MCF 10A (cell line): ENCODE measurements around the gene RAB31. TPM values are rescaled to one million over a fixed set of nuclear protein-coding genes. Genes with fewer than 3 reads are reported as not detected.

Experiments
- BruUV-seq: library from RNA; stranded (reverse); fragments of 400-500 nt; replicated peaks from 2 replicates; lab custom pipeline; 2021; lab: Mats Ljungman, UMichigan
- CTCF ChIA-PET: fragments of 300-600 bp; sonication (Branson Sonifier 250); formaldehyde crosslinking; extraction: SDS; loops from one replicate; lab custom pipeline; 2021; ENCODE audit warnings: antibody characterized with exemption, inconsistent platforms; lab: Yijun Ruan, JAX
- POLR2A ChIA-PET: fragments of 300-600, 350-650 bp; sonication (Branson Sonifier 250); formaldehyde crosslinking; extraction: SDS; loops from one replicate; lab custom pipeline; 2020; ENCODE audit warnings: antibody characterized with exemption, inconsistent platforms; lab: Yijun Ruan, JAX
- DNase-seq: peaks from one replicate; pipeline ENCODE4 v3.0.0-alpha.2; 2018; ENCODE audit not compliant: unreplicated experiment
- H3K27ac Mint-ChIP-seq: one replicate; pipeline ENCODE4 v1.8.0; 2022; ENCODE audit warnings: mild to moderate bottlenecking, low read depth, mixed read lengths; ENCODE audit not compliant: unreplicated experiment
- H3K27me3 Mint-ChIP-seq: one replicate; pipeline ENCODE4 v1.8.0; 2022; ENCODE audit warnings: mixed read lengths; ENCODE audit not compliant: insufficient read depth, unreplicated experiment
- H3K36me3 Mint-ChIP-seq: one replicate; pipeline ENCODE4 v1.8.0; 2022; ENCODE audit warnings: mild to moderate bottlenecking, moderate library complexity, mixed read lengths; ENCODE audit not compliant: insufficient read depth, unreplicated experiment
- H3K4me1 Mint-ChIP-seq: one replicate; pipeline ENCODE4 v1.8.0; 2022; ENCODE audit warnings: mixed read lengths; ENCODE audit not compliant: insufficient read depth, unreplicated experiment
- H3K4me3 Mint-ChIP-seq: one replicate; pipeline ENCODE4 v1.8.0; 2022; ENCODE audit warnings: mild to moderate bottlenecking, moderate library complexity, mixed read lengths; ENCODE audit not compliant: unreplicated experiment
- H3K9me3 Mint-ChIP-seq: one replicate; pipeline ENCODE4 v1.8.0; 2022; ENCODE audit warnings: mixed read lengths; ENCODE audit not compliant: unreplicated experiment
- intact Hi-C: fragments of 100-400 bp; cut with micrococcal nuclease; formaldehyde crosslinking; loops from 2 replicates; pipeline ENCODE4 v1.14.1; 2022
- total RNA-seq: library from RNA; stranded (reverse); gene quantifications from 2 replicates; pipeline ENCODE4 v1.2.3, GENCODE V29; 2022
- TF ChIP-seq, protein P1 (sequence below): fragments of 200-600 bp; IDR thresholded peaks from one replicate; pipeline ENCODE4 v1.8.0; 2022; ENCODE audit warnings: antibody characterized with exemption, mild to moderate bottlenecking; ENCODE audit not compliant: unreplicated experiment

Gene RAB31
- total RNA-seq, 1 experiment from 2014 or later: 6.1 TPM

DNA sequence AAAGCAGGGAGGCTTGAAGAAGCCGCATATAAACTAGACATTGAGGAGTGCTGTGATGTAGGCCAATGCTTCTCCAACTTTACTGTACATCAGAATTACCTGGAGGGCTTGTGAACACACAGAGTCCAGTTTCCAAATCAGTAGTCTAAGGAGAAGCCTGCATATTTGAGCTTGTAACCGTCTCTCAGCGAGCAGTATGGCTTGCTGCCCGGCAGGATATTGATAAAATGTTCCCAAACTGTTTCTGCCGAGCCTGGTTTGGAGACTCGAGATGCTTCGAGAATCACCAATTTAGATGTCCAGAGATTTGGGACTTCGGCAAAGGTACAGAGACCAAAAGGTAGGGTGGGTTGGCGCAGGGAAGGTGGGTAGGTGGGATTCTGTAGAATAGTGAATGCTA is 11.0 kb upstream of the RAB31 start:
- Mint-ChIP-seq H3K4me3 (no peak overlapping the region), H3K27me3 (no peaks in the 10 kb centered on the region), H3K4me1 (no peaks in the 10 kb centered on the region), H3K36me3 (no peaks in the 10 kb centered on the region), H3K27ac (no peak overlapping the region), H3K9me3 (no peaks in the 10 kb centered on the region)
- POLR2A ChIA-PET: interaction anchor here (0.6 to 1.1 kb wide), 3 partner anchors 11 to 130 kb away, joined by 3 to 4 read pairs (median 4); partner anchors contain the start of gene RAB31
- TF ChIP-seq, protein P1, sequence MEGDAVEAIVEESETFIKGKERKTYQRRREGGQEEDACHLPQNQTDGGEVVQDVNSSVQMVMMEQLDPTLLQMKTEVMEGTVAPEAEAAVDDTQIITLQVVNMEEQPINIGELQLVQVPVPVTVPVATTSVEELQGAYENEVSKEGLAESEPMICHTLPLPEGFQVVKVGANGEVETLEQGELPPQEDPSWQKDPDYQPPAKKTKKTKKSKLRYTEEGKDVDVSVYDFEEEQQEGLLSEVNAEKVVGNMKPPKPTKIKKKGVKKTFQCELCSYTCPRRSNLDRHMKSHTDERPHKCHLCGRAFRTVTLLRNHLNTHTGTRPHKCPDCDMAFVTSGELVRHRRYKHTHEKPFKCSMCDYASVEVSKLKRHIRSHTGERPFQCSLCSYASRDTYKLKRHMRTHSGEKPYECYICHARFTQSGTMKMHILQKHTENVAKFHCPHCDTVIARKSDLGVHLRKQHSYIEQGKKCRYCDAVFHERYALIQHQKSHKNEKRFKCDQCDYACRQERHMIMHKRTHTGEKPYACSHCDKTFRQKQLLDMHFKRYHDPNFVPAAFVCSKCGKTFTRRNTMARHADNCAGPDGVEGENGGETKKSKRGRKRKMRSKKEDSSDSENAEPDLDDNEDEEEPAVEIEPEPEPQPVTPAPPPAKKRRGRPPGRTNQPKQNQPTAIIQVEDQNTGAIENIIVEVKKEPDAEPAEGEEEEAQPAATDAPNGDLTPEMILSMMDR: no peak
- CTCF ChIA-PET: no interaction called here
- no TSS peak for BruUV-seq
- no peak for DNase-seq
- intact Hi-C loops: no loop called here

DNA sequence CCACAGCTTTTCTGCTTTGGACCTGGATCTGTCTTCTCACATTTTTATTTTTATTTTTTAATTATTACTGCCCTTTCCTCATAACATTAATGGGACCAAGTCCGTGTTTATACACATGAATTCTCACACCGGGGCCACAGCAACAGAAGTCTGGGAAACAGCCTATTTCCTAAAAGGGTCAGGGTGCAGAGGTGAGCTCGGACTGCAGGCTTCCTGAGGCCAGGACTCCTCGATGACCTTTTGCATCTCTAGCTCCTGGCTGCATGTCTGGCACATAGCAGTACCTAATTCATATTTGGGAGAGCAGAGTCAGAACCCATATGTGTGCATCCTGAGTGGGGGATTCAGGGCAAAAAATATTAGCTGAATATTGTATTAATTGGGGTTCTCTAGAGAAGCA is 9.6 kb upstream of the RAB31 start:
- Mint-ChIP-seq H3K9me3 (no peaks in the 10 kb centered on the region), H3K27ac (no peak overlapping the region), H3K36me3 (no peaks in the 10 kb centered on the region), H3K4me3 (no peak overlapping the region), H3K4me1 (no peaks in the 10 kb centered on the region), H3K27me3 (no peaks in the 10 kb centered on the region)
- intact Hi-C loops: no loop called here
- POLR2A ChIA-PET: interaction anchor here (0.8 to 1.4 kb wide), 2 partner anchors 10 to 215 kb away, joined by 4 to 5 read pairs; partner anchors contain the start of genes RAB31 and VAPA
- TF ChIP-seq, protein P1: no peak
- BruUV-seq: no TSS peak
- CTCF ChIA-PET: interaction anchor here (1.3 to 1.6 kb wide), 4 partner anchors 8 to 253 kb away, joined by 4 to 6 read pairs (median 5); no protein-coding TSS in a partner anchor
- DNase-seq: no peak

DNA sequence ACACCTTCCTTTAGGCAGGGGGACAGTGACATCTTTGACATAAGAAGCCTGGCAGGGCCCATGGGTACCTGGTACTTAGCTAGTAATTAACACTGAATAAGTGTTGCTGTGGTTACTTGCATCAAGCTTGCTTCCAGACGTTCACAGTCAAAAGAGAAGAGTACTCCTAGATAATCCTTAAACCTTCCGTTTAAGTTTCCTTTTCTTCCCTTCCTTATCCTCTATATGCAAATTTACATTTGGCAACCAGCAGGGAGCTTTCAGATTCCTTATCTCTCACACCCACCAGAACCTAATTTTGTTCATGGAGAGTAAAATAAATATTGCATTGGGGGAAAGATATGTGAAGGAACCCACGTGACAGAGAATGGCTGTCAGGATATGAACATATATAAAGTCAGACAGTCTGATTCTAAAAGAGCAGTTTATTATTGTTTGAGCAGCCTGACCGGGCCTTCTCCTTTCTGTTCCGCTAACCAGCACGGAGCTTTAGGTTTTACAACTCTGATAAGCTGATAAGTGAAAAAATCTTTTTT is 7.8 kb upstream of the RAB31 start:
- CTCF ChIA-PET: interaction anchor here (0.7 to 1.4 kb wide), 4 partner anchors 17 to 126 kb away, joined by 3 to 4 read pairs (median 4); no protein-coding TSS in a partner anchor
- no peak overlapping the region for H3K4me3 Mint-ChIP-seq
- H3K4me1 Mint-ChIP-seq: peaks cover 6% of the 10 kb centered on the region
- TF ChIP-seq, protein P1: no peak
- intact Hi-C loops: no loop called here
- POLR2A ChIA-PET: no interaction called here
- no peaks in the 10 kb centered on the region for H3K27me3 Mint-ChIP-seq
- no peaks in the 10 kb centered on the region for H3K9me3 Mint-ChIP-seq
- DNase-seq: no peak
- BruUV-seq: no TSS peak
- no peaks in the 10 kb centered on the region for H3K36me3 Mint-ChIP-seq
- no peak overlapping the region for H3K27ac Mint-ChIP-seq

DNA sequence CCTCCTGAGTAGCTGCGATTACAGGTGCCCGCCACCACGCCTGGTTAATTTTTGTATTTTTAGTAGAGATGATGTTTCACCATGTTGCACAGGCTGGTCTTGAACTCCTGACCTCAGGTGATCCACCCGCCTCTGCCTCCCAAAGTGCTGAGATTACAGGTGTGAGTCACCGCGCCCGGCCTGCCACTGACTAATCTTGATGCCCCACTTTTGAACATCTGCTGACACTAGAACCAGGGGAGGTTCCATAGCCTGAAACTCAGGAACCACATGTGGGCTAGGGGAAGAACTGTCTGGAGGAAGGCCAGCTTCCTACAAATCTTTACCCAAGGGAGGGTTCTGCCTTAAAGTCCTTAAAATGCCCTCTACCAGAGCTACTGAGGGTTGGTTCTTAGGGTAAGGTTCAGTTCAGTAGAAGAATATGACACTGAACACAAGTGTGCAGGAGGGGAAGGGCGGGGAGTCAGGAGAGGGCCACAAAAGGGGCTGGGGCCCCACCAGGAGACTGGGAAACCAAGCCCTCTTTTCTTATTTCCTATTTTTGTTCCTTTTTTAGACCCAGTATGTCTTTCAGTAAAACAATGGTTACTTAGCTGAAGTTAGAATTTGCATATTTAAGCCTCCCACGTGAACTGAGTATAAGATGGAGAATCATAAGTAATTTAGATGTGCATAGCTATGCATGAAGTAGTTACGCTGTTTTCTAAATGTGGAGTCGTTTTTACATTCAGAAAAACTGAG is 6.3 kb upstream of the RAB31 start:
- POLR2A ChIA-PET: interaction anchor here (0.5 to 1.1 kb wide), 3 partner anchors 11 to 43 kb away, joined by 3 read pairs; no protein-coding TSS in a partner anchor

More for the DNA sequence above, 6.3 kb upstream of the RAB31 start:
- Mint-ChIP-seq H3K4me3 (no peak overlapping the region), H3K27me3 (no peaks in the 10 kb centered on the region), H3K4me1 (peaks cover 16% of the 10 kb centered on the region), H3K27ac (no peak overlapping the region), H3K9me3 (no peaks in the 10 kb centered on the region), H3K36me3 (no peaks in the 10 kb centered on the region)
- BruUV-seq: no TSS peak
- intact Hi-C loops: no loop called here
- TF ChIP-seq, protein P1: no peak
- DNase-seq: peak; percentile 39
- CTCF ChIA-PET: interaction anchor here (0.5 kb wide), 1 partner anchor 43 kb away, joined by 5 read pairs; no protein-coding TSS in a partner anchor
